Panc1 (cell line): ENCODE measurements around the gene VSX1. TPM values are rescaled to one million over a fixed set of nuclear protein-coding genes. Genes with fewer than 3 reads are reported as not detected.

Experiments used
- ATAC-seq: fragments of 200-7000 bp; cut with Tn5 transposase; 2 replicates; pipeline ENCODE4 v1.9.1; 2020; ENCODE audit warnings: mild to moderate bottlenecking, moderate library complexity
- BruUV-seq: library from RNA; stranded (reverse); fragments of 400-500 nt; replicated peaks from 2 replicates; lab custom pipeline; 2021; lab: Mats Ljungman, UMichigan
- CTCF ChIA-PET: fragments of 300-600 bp; sonication (Branson Sonifier 250); formaldehyde crosslinking; loops from one replicate; lab custom pipeline; 2022; ENCODE audit warnings: antibody characterized with exemption; lab: Charles Lee
- POLR2A ChIA-PET: fragments of 300-600 bp; sonication (Branson Sonifier 250); formaldehyde crosslinking; loops from one replicate; lab custom pipeline; 2022; ENCODE audit warnings: antibody characterized with exemption; lab: Charles Lee
- DNase-seq: peaks from one replicate; pipeline ENCODE4 v3.0.0-alpha.2; 2010; ENCODE audit warnings: low read depth, low spot score
- H3K27ac ChIP-seq: 2 replicates; pipeline ENCODE4 v1.5.1; 2011; ENCODE audit warnings: mild to moderate bottlenecking, low read length, inconsistent platforms
- H3K27me3 ChIP-seq: fragments of 200-500 bp; sonication (Bioruptor generic); 2 replicates; pipeline ENCODE4 v1.6.0; 2014; ENCODE audit warnings: low read length, inconsistent platforms; ENCODE audit not compliant: control insufficient read depth, insufficient read depth
- H3K36me3 ChIP-seq: fragments of 200-500 bp; sonication (Bioruptor generic); 2 replicates; pipeline ENCODE4 v1.5.1; 2014; ENCODE audit warnings: inconsistent platforms, mild to moderate bottlenecking, low read length, moderate library complexity; ENCODE audit not compliant: control insufficient read depth, insufficient read depth
- H3K4me1 ChIP-seq: 2 replicates; pipeline ENCODE4 v1.5.1; 2011; ENCODE audit warnings: inconsistent platforms, mild to moderate bottlenecking, low read length, moderate library complexity; ENCODE audit not compliant: control insufficient read depth, insufficient read depth
- H3K4me3 ChIP-seq, 2 experiments: 2 replicates each; pipeline ENCODE4 v1.5.1; 2011 to 2012; ENCODE audit warnings: low read depth in 2 of 2, low read length in 2 of 2, mild to moderate bottlenecking in 2 of 2, inconsistent platforms in 1 of 2, moderate library complexity in 1 of 2
- H3K9me3 ChIP-seq: fragments of 200-500 bp; sonication (Bioruptor generic); 2 replicates; pipeline ENCODE4 v1.5.1; 2014; ENCODE audit warnings: low read depth, mild to moderate bottlenecking, inconsistent platforms, low read length, moderate library complexity; ENCODE audit not compliant: control insufficient read depth, insufficient read depth
- POLR2AphosphoS5 ChIP-seq: IDR thresholded peaks from 2 replicates; pipeline ENCODE4 v1.6.1; 2012; ENCODE audit warnings: mild to moderate bottlenecking, low read depth, low read length, moderate library complexity
- SIN3A ChIP-seq: IDR thresholded peaks from 2 replicates; pipeline ENCODE4 v1.6.1; 2012; ENCODE audit warnings: low read depth, mild to moderate bottlenecking, low read length, moderate library complexity, borderline replicate concordance; ENCODE audit not compliant: insufficient read depth
- TCF7L2 ChIP-seq: IDR thresholded peaks from 2 replicates; pipeline ENCODE4 v1.6.1; 2011; ENCODE audit warnings: mild to moderate bottlenecking, low read depth, low read length, inconsistent platforms
- in situ Hi-C: cut with HindIII; loops from 2 replicates; pipeline ENCODE4 v1.10.0; 2016; ENCODE audit warnings: low sequenced_read_pairs, low pct_unique_long_range_greater_than_20kb
- intact Hi-C: fragments of 100-400 bp; cut with micrococcal nuclease; formaldehyde crosslinking; loops from one replicate; pipeline ENCODE4 v1.10.0; 2022; ENCODE audit not compliant: unreplicated experiment
- total RNA-seq: library from RNA; stranded (reverse); gene quantifications from one replicate; pipeline ENCODE4 v1.2.1, GENCODE V29; 2021; ENCODE audit not compliant: unreplicated experiment
- TF ChIP-seq, protein P1 (sequence below), 2 experiments: IDR thresholded peaks; 2 replicates each; pipeline ENCODE4 v1.6.1; 2011 to 2012; ENCODE audit warnings: low read depth in 2 of 2, control low read depth in 1 of 2, low read length in 1 of 2, mild to moderate bottlenecking in 1 of 2, moderate library complexity in 1 of 2; ENCODE audit not compliant: insufficient read depth in 1 of 2
- TF ChIP-seq, protein P2 (sequence below): fragments of 450-650 bp; IDR thresholded peaks from 2 replicates; pipeline ENCODE4 v1.5.1; 2017; ENCODE audit warnings: mild to moderate bottlenecking

The VSX1 gene
- total RNA-seq, 1 experiment from 2014 or later: 0.21 TPM

DNA sequence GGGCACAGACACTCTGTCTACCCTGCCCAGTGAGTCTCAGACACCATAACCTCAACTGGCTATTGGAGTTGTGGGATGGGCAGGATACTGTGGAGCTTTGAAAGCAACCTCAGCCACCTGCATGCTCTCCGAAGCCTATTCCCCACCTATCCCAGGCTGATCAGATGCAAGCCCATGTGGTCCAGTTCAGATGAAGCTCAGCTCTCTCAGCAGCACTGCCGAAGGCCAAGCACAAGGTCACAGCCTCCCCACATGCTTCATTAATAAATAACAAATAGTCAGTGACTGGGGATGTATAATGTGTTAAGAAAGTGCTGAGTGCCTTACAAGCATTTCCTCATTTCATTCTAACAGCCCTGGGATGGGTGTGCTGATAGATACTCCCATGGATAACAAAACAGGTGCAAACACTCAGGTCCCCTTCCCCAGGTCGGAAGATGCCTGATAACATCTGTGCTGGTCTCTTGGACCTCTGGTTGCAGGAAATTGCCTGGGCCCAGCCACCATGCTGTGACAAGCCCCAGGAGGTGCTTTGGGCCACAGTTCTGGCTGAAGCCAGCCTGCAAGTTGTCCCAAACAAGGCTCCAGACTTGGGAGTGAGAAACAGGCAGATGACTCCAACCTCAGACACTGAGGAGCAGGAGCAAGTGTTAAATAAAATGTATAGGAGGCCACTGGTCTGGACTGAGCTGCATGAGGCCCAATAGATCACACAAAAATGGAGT lies 27.7 kb downstream of the VSX1 start:
- Histone ChIP-seq H3K36me3 (no peaks in the 10 kb centered on the region), H3K9me3 (no peaks in the 10 kb centered on the region), H3K27me3 (no peaks in the 10 kb centered on the region), H3K4me1 (peaks cover 31% of the 10 kb centered on the region), H3K27ac (no peak overlapping the region), H3K4me3 (no peak overlapping the region)
- ChIA-PET POLR2A (interaction anchor here (0.5 kb wide), 1 partner anchor 18 kb away, joined by 6 read pairs; no protein-coding TSS in a partner anchor), CTCF (no interaction called here)
- BruUV-seq: no TSS peak
- intact Hi-C loops: no loop called here
- in situ Hi-C loops: no loop called here
- TF ChIP-seq SIN3A (no peak), TCF7L2 (no peak), POLR2AphosphoS5 (no peak)
- TF ChIP-seq, protein P1, sequence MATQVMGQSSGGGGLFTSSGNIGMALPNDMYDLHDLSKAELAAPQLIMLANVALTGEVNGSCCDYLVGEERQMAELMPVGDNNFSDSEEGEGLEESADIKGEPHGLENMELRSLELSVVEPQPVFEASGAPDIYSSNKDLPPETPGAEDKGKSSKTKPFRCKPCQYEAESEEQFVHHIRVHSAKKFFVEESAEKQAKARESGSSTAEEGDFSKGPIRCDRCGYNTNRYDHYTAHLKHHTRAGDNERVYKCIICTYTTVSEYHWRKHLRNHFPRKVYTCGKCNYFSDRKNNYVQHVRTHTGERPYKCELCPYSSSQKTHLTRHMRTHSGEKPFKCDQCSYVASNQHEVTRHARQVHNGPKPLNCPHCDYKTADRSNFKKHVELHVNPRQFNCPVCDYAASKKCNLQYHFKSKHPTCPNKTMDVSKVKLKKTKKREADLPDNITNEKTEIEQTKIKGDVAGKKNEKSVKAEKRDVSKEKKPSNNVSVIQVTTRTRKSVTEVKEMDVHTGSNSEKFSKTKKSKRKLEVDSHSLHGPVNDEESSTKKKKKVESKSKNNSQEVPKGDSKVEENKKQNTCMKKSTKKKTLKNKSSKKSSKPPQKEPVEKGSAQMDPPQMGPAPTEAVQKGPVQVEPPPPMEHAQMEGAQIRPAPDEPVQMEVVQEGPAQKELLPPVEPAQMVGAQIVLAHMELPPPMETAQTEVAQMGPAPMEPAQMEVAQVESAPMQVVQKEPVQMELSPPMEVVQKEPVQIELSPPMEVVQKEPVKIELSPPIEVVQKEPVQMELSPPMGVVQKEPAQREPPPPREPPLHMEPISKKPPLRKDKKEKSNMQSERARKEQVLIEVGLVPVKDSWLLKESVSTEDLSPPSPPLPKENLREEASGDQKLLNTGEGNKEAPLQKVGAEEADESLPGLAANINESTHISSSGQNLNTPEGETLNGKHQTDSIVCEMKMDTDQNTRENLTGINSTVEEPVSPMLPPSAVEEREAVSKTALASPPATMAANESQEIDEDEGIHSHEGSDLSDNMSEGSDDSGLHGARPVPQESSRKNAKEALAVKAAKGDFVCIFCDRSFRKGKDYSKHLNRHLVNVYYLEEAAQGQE (IDR thresholded peaks at IDR 0.05; ENCODE audit: insufficient read depth in 1 of 2, low read depth in 2 of 2, low read length in 1 of 2): no peak
- TF ChIP-seq, protein P2, sequence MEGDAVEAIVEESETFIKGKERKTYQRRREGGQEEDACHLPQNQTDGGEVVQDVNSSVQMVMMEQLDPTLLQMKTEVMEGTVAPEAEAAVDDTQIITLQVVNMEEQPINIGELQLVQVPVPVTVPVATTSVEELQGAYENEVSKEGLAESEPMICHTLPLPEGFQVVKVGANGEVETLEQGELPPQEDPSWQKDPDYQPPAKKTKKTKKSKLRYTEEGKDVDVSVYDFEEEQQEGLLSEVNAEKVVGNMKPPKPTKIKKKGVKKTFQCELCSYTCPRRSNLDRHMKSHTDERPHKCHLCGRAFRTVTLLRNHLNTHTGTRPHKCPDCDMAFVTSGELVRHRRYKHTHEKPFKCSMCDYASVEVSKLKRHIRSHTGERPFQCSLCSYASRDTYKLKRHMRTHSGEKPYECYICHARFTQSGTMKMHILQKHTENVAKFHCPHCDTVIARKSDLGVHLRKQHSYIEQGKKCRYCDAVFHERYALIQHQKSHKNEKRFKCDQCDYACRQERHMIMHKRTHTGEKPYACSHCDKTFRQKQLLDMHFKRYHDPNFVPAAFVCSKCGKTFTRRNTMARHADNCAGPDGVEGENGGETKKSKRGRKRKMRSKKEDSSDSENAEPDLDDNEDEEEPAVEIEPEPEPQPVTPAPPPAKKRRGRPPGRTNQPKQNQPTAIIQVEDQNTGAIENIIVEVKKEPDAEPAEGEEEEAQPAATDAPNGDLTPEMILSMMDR: no peak
- DNase-seq (no peak), ATAC-seq (no peak)

DNA sequence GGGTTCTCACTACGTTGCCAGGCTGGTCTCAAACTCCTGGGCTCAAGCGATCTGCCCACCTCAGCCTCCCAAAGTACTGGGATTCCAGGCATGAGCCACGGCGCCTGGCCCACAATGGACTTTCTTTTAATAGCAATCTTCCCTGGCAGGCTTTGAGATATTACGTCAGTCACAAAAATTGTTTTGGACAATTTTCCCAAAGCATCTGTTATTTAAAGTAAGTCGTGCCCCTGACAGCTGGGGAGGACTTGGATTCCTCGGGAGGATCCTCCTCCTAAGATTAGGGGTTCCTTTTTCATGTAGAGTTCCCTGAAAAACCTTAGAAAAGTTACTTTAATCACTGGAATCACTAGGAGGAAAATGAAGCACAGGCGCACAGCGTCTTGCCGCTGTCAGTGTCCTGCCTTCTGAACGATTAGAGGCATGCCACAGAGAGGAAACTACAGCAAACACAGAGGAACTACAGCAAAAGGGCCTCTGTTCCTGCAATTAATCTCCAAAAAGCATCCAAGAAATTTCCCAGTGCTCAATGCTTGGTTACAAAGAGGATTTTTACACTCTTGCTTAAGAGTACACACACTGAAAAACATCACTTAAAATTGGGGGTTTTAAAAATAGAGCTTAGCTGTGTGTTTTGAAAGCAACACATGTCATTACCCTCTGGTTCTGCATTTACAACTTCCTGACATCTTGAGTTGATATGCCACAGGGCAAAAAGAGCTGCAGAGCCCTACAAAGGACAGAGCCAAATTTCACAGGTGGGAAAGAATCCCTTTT lies 28.5 kb downstream of the VSX1 start:
- in situ Hi-C loops (no loop called here), intact Hi-C loops (no loop called here)
- BruUV-seq: no TSS peak
- no peaks in the 10 kb centered on the region for H3K9me3 ChIP-seq
- no peak for ATAC-seq
- CTCF ChIA-PET: no interaction called here
- no peaks in the 10 kb centered on the region for H3K36me3 ChIP-seq
- DNase-seq: no peak
- no peaks in the 10 kb centered on the region for H3K27me3 ChIP-seq
- H3K4me1 ChIP-seq: peaks cover 27% of the 10 kb centered on the region
- H3K4me3 ChIP-seq: no peak overlapping the region
- TF ChIP-seq, protein P1 (IDR thresholded peaks at IDR 0.05; ENCODE audit: insufficient read depth in 1 of 2, low read depth in 2 of 2, low read length in 1 of 2): no peak
- TF ChIP-seq POLR2AphosphoS5 (no peak), TCF7L2 (no peak), SIN3A (no peak)
- TF ChIP-seq, protein P2: no peak
- H3K27ac ChIP-seq: peak overlapping the region; percentile 34; the same call in 1 of the 2 replicates
- POLR2A ChIA-PET: no interaction called here
